ENCODE results near the gene AFG1L.
A peak's percentile ranks its signal among the peaks of the same experiment; 100 is the strongest.

DNA sequence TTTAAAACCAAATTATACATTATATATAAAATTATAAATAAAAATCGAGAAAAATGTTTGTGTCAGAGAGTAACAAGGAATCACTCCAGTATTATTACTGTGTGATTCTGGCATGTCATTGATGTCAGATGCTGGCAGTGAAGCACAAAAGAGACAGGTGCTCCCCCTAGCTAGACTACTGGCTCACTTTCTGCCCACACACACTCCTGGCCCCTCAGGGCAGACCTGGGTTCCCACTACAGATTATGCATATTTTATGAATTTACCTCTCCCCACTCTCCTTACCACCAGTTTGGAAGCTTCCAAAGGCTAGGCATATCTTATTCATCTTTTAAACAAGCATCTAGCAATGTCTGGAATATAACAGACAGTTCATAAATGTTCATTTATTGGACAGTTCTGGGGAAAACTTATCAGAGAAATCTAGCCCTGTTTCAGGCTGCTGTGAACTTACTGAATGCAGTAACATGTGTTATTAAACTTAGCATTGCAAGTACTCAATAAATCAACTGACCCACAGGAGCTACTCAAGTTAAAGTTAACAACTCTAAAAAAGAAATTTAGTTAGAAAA lies 46.8 kb upstream of the AFG1L start:
- TF ChIP-seq, protein P1, sequence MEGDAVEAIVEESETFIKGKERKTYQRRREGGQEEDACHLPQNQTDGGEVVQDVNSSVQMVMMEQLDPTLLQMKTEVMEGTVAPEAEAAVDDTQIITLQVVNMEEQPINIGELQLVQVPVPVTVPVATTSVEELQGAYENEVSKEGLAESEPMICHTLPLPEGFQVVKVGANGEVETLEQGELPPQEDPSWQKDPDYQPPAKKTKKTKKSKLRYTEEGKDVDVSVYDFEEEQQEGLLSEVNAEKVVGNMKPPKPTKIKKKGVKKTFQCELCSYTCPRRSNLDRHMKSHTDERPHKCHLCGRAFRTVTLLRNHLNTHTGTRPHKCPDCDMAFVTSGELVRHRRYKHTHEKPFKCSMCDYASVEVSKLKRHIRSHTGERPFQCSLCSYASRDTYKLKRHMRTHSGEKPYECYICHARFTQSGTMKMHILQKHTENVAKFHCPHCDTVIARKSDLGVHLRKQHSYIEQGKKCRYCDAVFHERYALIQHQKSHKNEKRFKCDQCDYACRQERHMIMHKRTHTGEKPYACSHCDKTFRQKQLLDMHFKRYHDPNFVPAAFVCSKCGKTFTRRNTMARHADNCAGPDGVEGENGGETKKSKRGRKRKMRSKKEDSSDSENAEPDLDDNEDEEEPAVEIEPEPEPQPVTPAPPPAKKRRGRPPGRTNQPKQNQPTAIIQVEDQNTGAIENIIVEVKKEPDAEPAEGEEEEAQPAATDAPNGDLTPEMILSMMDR (conservative IDR thresholded peaks at IDR 0.05; ENCODE audit: low read length): peak; percentile 44
- TF ChIP-seq EZH2phosphoT487 (IDR thresholded peaks at IDR 0.05; ENCODE audit: borderline replicate concordance): no peak

All from Loucy (cell line).